IMR-90 (cell line): Measurements from ENCODE around the gene KRT82. TPM values are rescaled to one million over a fixed set of nuclear protein-coding genes. Genes with fewer than 3 reads are reported as not detected.
A peak's percentile ranks its signal among the peaks of the same experiment; 100 is the strongest.

Experiments
- ATAC-seq: fragments of 200-7000 bp; cut with Tn5 transposase; 2 replicates; pipeline ENCODE4 v1.9.1; 2020; ENCODE audit warnings: low read depth, mild to moderate bottlenecking, moderate library complexity
- BruUV-seq: library from RNA; stranded (reverse); fragments of 400-500 nt; replicated peaks from 2 replicates; lab custom pipeline; 2021; lab: Mats Ljungman, UMichigan
- CTCF ChIA-PET: fragments of 300-600 bp; formaldehyde crosslinking; extraction: SDS; loops from one replicate; lab custom pipeline; 2021; ENCODE audit warnings: antibody characterized with exemption; lab: Yijun Ruan, JAX
- POLR2A ChIA-PET: fragments of 300-600 bp; sonication (Branson Sonifier 250); formaldehyde crosslinking; loops from one replicate; lab custom pipeline; 2022; ENCODE audit warnings: antibody characterized with exemption; ENCODE audit not compliant: unreplicated experiment; lab: Charles Lee
- DNase-seq: peaks from one replicate; pipeline ENCODE4 v3.0.0; 2013
- H2AFZ ChIP-seq: replicated peaks from 2 replicates; pipeline ENCODE3; 2013; ENCODE audit warnings: low read length, mild to moderate bottlenecking; ENCODE audit not compliant: poor library complexity
- H2AK5ac ChIP-seq: 2 replicates; pipeline ENCODE4 v1.6.1; 2013; ENCODE audit warnings: low read depth, low read length, inconsistent platforms
- H2AK9ac ChIP-seq: replicated peaks from 2 replicates; pipeline ENCODE3; 2013; ENCODE audit warnings: mild to moderate bottlenecking, low read depth, low read length, moderate library complexity; ENCODE audit not compliant: poor library complexity
- H2BK120ac ChIP-seq: 2 replicates; pipeline ENCODE4 v1.6.1; 2013; ENCODE audit warnings: low read depth, low read length, inconsistent platforms
- H2BK15ac ChIP-seq: 3 replicates; pipeline ENCODE4 v1.6.1; 2013; ENCODE audit warnings: low read depth, low read length, inconsistent platforms
- H2BK20ac ChIP-seq: 2 replicates; pipeline ENCODE4 v1.6.1; 2013; ENCODE audit warnings: low read depth, mild to moderate bottlenecking, inconsistent platforms, low read length, moderate library complexity
- H2BK5ac ChIP-seq: 2 replicates; pipeline ENCODE4 v1.6.1; 2013; ENCODE audit warnings: mild to moderate bottlenecking, low read depth, low read length, inconsistent platforms; ENCODE audit not compliant: poor library complexity, severe bottlenecking
- H3K14ac ChIP-seq: replicated peaks from 2 replicates; pipeline ENCODE4 v1.6.1; 2013; ENCODE audit warnings: low read depth, low read length, inconsistent platforms
- H3K18ac ChIP-seq: 2 replicates; pipeline ENCODE4 v1.6.1; 2013; ENCODE audit warnings: low read depth, low read length, control low read depth
- H3K23ac ChIP-seq: 2 replicates; pipeline ENCODE4 v1.6.1; 2013; ENCODE audit warnings: low read depth, low read length, inconsistent platforms
- H3K27ac ChIP-seq: 2 replicates; pipeline ENCODE4 v1.5.1; 2013; ENCODE audit warnings: mild to moderate bottlenecking, control low read depth, low read length; ENCODE audit not compliant: insufficient read depth
- H3K27me3 ChIP-seq: 2 replicates; pipeline ENCODE4 v1.6.1; 2013; ENCODE audit warnings: low read length; ENCODE audit not compliant: control insufficient read depth, insufficient read depth
- H3K36me3 ChIP-seq: 2 replicates; pipeline ENCODE4 v1.6.1; 2013; ENCODE audit warnings: low read length, mixed read lengths; ENCODE audit not compliant: control insufficient read depth, insufficient read depth
- H3K4ac ChIP-seq: 2 replicates; pipeline ENCODE4 v1.6.1; 2013; ENCODE audit warnings: low read depth, low read length, inconsistent platforms
- H3K4me1 ChIP-seq: 2 replicates; pipeline ENCODE4 v1.6.1; 2013; ENCODE audit warnings: low read length, mixed read lengths; ENCODE audit not compliant: control insufficient read depth, insufficient read depth
- H3K4me2 ChIP-seq: 2 replicates; pipeline ENCODE4 v1.6.1; 2013; ENCODE audit warnings: low read depth, mild to moderate bottlenecking, control low read depth, low read length, moderate library complexity
- H3K4me3 ChIP-seq: 2 replicates; pipeline ENCODE4 v1.5.1; 2013; ENCODE audit warnings: low read depth, mild to moderate bottlenecking, control low read depth, low read length, moderate library complexity; ENCODE audit not compliant: insufficient read depth
- H3K56ac ChIP-seq: 2 replicates; pipeline ENCODE4 v1.6.1; 2013; ENCODE audit warnings: low read length, inconsistent platforms; ENCODE audit not compliant: insufficient read depth; ENCODE audit errors: extremely low read depth
- H3K79me1 ChIP-seq, 2 experiments: 2 replicates each; pipeline ENCODE4 v1.6.1; 2013; ENCODE audit warnings: low read length in 2 of 2, inconsistent platforms in 1 of 2, low read depth in 1 of 2
- H3K9ac ChIP-seq: 2 replicates; pipeline ENCODE4 v1.6.1; 2013; ENCODE audit warnings: low read depth, low read length, control low read depth
- H3K9me1 ChIP-seq: 2 replicates; pipeline ENCODE4 v1.6.1; 2013; ENCODE audit warnings: low read length, inconsistent platforms; ENCODE audit not compliant: insufficient read depth
- H3K9me3 ChIP-seq: 2 replicates; pipeline ENCODE4 v1.6.1; 2013; ENCODE audit warnings: low read length; ENCODE audit not compliant: control insufficient read depth, insufficient read depth
- H4K20me1 ChIP-seq: 2 replicates; pipeline ENCODE4 v1.6.1; 2013; ENCODE audit warnings: low read length, inconsistent platforms; ENCODE audit not compliant: insufficient read depth
- H4K5ac ChIP-seq: 2 replicates; pipeline ENCODE4 v1.6.1; 2013; ENCODE audit warnings: mild to moderate bottlenecking, low read depth, low read length, control low read depth
- H4K8ac ChIP-seq, 2 experiments: 2 replicates each; pipeline ENCODE4 v1.6.1; 2013; ENCODE audit warnings: low read depth in 2 of 2, low read length in 2 of 2, control low read depth in 1 of 2, inconsistent platforms in 1 of 2
- H4K91ac ChIP-seq: 2 replicates; pipeline ENCODE4 v1.6.1; 2013; ENCODE audit warnings: low read depth, low read length, inconsistent platforms; ENCODE audit not compliant: insufficient read depth
- WGBS, 2 experiments: methylation state at CpG; one replicate each; pipeline versions ENCODE4 v1.1.5 to v1.1.7; 2013; ENCODE audit warnings: missing lambda C conversion rate in 2 of 2; ENCODE audit not compliant: insufficient read length in 1 of 2; ENCODE audit errors: extremely low coverage in 2 of 2; 5-methylcytosine and 5-hydroxymethylcytosine counted together
- dilution Hi-C: fragments of 300-500 bp; cut with HindIII; formaldehyde crosslinking; loops from one replicate; pipeline ENCODE4 v1.14.3; 2018; ENCODE audit warnings: low sequenced_read_pairs; ENCODE audit not compliant: unreplicated experiment
- in situ Hi-C: fragments of 300-500 bp; cut with MboI; formaldehyde crosslinking; loops from 3 replicates; pipeline ENCODE4 v1.14.3; 2019; ENCODE audit warnings: low sequenced_read_pairs, inconsistent platforms, mixed read lengths
- intact Hi-C: fragments of 100-400 bp; cut with micrococcal nuclease; formaldehyde crosslinking; loops from 2 replicates; pipeline ENCODE4 v1.10.0; 2022
- polyA plus RNA-seq, 3 experiments: library from polyadenylated mRNA; depleted of rRNA; stranded (reverse); fragments of >200 nt; gene quantifications; 2 replicates each; pipeline ENCODE4 v1.2.3, GENCODE V29; 2012; ENCODE audit warnings: low replicate concordance in 1 of 3
- total RNA-seq: library from RNA; depleted of rRNA; stranded (reverse); fragments of >200 nt; gene quantifications from 2 replicates; pipeline ENCODE4 v1.2.3, GENCODE V29; 2012
- TF ChIP-seq, protein P1 (sequence below): fragments of 150-350 bp; IDR thresholded peaks from 2 replicates; pipeline ENCODE4 v1.6.1; 2016; ENCODE audit warnings: low read depth, mild to moderate bottlenecking, low read length, moderate library complexity, borderline replicate concordance

KRT82 gene
- total and polyA plus RNA-seq, 2 of the 4 experiments (the other 2 are of a cell fraction): not detected

GRCh38 chr12:52389313-52390207, 16.6 kb downstream of the KRT82 start:
- peaks cover 41% of the 10 kb centered on the region for H3K27me3 ChIP-seq
- H2AK5ac ChIP-seq: no peak overlapping the region
- H4K91ac ChIP-seq: no peak overlapping the region
- H2BK120ac ChIP-seq: no peak overlapping the region
- intact Hi-C loops: loop anchor here (5.0 kb wide), 1 partner anchor 483 kb away; no protein-coding TSS in a partner anchor
- dilution Hi-C loops: no loop called here
- no peak overlapping the region for H2AFZ ChIP-seq
- H3K56ac ChIP-seq: no peak overlapping the region
- H3K18ac ChIP-seq: no peak overlapping the region
- CTCF ChIA-PET: interaction anchor here (1.0 kb wide), 1 partner anchor 481 kb away, joined by 3 read pairs; no protein-coding TSS in a partner anchor
- no peak overlapping the region for H3K27ac ChIP-seq
- H3K14ac ChIP-seq: no peak overlapping the region
- BruUV-seq: no TSS peak
- no peak overlapping the region for H2AK9ac ChIP-seq
- H3K9me1 ChIP-seq: no peaks in the 10 kb centered on the region
- H3K23ac ChIP-seq: no peak overlapping the region
- WGBS, 2 experiments: 0% methylated on average over 1 of the region's 9 CpGs; no CpG with 5 or more reads in 1 of the 2 experiments
- H3K4ac ChIP-seq: no peak overlapping the region
- H3K9me3 ChIP-seq: no peaks in the 10 kb centered on the region
- no peak overlapping the region for H3K4me2 ChIP-seq
- H3K4me1 ChIP-seq: no peaks in the 10 kb centered on the region
- no peak overlapping the region for H4K5ac ChIP-seq
- H3K79me1 ChIP-seq: no peaks in the 10 kb centered on the region
- POLR2A ChIA-PET: no interaction called here
- H2BK15ac ChIP-seq: no peak overlapping the region
- H3K36me3 ChIP-seq: no peaks in the 10 kb centered on the region
- in situ Hi-C loops: no loop called here
- H2BK5ac ChIP-seq: no peak overlapping the region
- TF ChIP-seq, protein P1, sequence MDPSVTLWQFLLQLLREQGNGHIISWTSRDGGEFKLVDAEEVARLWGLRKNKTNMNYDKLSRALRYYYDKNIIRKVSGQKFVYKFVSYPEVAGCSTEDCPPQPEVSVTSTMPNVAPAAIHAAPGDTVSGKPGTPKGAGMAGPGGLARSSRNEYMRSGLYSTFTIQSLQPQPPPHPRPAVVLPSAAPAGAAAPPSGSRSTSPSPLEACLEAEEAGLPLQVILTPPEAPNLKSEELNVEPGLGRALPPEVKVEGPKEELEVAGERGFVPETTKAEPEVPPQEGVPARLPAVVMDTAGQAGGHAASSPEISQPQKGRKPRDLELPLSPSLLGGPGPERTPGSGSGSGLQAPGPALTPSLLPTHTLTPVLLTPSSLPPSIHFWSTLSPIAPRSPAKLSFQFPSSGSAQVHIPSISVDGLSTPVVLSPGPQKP: no peak
- H4K8ac ChIP-seq: no peak overlapping the region
- H3K4me3 ChIP-seq: no peak overlapping the region
- DNase-seq: no peak
- no peak overlapping the region for H3K9ac ChIP-seq
- peak; percentile 46; the same call in 1 of the 2 replicates for ATAC-seq
- no peak overlapping the region for H2BK20ac ChIP-seq
- H4K20me1 ChIP-seq: no peaks in the 10 kb centered on the region
